ENCODE results near the gene BRD8. TPM values are rescaled to one million over a fixed set of nuclear protein-coding genes. Genes with fewer than 3 reads are reported as not detected.
A peak's percentile ranks its signal among the peaks of the same experiment; 100 is the strongest.

BRD8 gene
- total and polyA plus RNA-seq, 8 donors: 42.0 to 212 (median 158) TPM

- no peak overlapping the region for H3K4me3 ChIP-seq
- intact Hi-C loops (cut with DNase I): no loop called here
Measured at GRCh38 chr5:138111937-138112336, 66.5 kb downstream of the BRD8 start.

DNA sequence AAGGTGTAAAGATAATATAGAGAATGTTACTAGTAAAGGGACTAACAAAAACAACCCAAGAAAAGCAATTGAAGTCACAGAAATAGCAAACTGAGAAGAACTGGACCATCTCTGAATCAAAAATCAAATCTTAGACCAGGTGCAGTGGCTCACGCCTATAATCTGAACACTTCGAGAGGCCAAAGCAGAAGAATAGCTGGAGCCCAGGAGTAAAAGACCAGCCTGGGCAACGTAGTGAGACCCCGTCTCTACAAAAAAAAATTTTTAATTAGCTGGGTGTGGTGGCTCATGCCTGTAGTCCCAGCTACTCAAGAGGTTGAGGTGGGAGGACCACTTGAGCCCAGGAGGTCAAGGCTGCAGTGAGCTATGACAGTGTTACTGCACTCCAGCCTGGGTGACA lies 67.2 kb downstream of the BRD8 start:
- Histone ChIP-seq H3K36me3 (no peaks in the 10 kb centered on the region), H3K4me1 (no peaks in the 10 kb centered on the region), H3K9me3 (no peaks in the 10 kb centered on the region), H3K27ac (no peak overlapping the region), H3K27me3 (peaks cover 0 to 5% of the 10 kb centered on the region in 2 donors), H3K4me3 (no peak overlapping the region)
- DNase-seq: no peak
- TF ChIP-seq CTCF (IDR thresholded peaks at IDR 0.05): no peak
- no peak for ATAC-seq
- intact Hi-C loops (cut with DNase I): no loop called here

More at GRCh38 chr5:138111937-138112336, 66.5 kb downstream of the BRD8 start:
- no peaks in the 10 kb centered on the region for H3K36me3 ChIP-seq
- ATAC-seq: no peak
- H3K27me3 ChIP-seq: peaks cover 0 to 5% of the 10 kb centered on the region in 2 donors
- H3K4me1 ChIP-seq: no peaks in the 10 kb centered on the region
- TF ChIP-seq CTCF (IDR thresholded peaks at IDR 0.05): no peak
- no peak for DNase-seq
- H3K9me3 ChIP-seq: no peaks in the 10 kb centered on the region
- H3K27ac ChIP-seq: no peak overlapping the region

DNA sequence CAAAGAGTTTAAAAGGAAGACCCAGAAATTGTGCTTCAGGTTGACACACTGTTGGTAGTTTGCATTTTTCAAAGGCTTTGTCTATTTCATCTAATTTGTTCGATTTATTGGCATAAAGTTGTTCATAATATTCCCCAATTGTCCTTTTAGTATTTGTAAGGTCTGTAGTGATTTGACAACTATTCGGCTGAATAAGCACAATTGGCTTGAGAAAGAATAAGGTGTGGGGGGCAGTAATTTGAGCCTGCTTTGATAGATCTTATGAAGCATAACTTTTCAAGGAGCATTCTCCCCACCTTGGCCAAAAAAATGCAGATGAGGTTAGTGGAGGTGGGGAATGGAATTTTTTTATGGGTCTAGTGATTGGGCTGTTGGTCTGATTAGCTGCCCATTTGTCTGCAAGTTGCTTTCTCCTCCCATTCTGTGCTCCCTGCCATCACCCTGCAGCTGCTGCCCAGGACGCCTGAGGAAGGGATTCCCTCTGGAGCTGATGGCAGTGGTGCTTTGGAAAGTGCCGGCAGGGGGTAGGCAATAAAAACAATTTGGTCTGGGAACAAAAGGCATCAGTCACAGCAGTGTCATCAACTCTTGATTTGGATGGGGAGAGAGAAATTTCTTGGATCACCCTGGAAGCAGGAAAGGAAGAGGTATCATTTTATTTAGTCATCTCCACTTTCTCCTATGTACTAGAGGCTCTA lies 68.0 kb downstream of the BRD8 start:
- H3K4me3 ChIP-seq: no peak overlapping the region
- DNase-seq (no peak), ATAC-seq (no peak)
- TF ChIP-seq CTCF (IDR thresholded peaks at IDR 0.05): no peak
- H3K9me3 ChIP-seq: no peaks in the 10 kb centered on the region
- H3K4me1 ChIP-seq: no peaks in the 10 kb centered on the region
- intact Hi-C loops (cut with DNase I): no loop called here
- H3K36me3 ChIP-seq: no peaks in the 10 kb centered on the region
- H3K27me3 ChIP-seq: peaks cover 0 to 5% of the 10 kb centered on the region in 2 donors
- H3K27ac ChIP-seq: no peak overlapping the region

GRCh38 chr5:138109463-138110265 lies 68.8 kb downstream of the BRD8 start:
- H3K27ac ChIP-seq: no peak overlapping the region
- no peak for TF ChIP-seq CTCF (IDR thresholded peaks at IDR 0.05)
- intact Hi-C loops (cut with DNase I): no loop called here
- DNase-seq (no peak), ATAC-seq (no peak)
- H3K9me3 ChIP-seq: no peaks in the 10 kb centered on the region
- no peak overlapping the region for H3K4me3 ChIP-seq
- no peaks in the 10 kb centered on the region for H3K36me3 ChIP-seq
- peaks cover 0 to 5% of the 10 kb centered on the region in 2 donors for H3K27me3 ChIP-seq
- H3K4me1 ChIP-seq: no peaks in the 10 kb centered on the region

- Histone ChIP-seq H3K27ac (no peak overlapping the region), H3K4me3 (no peak overlapping the region), H3K36me3 (no peaks in the 10 kb centered on the region), H3K9me3 (no peaks in the 10 kb centered on the region), H3K27me3 (peaks cover 0 to 5% of the 10 kb centered on the region in 2 donors), H3K4me1 (no peaks in the 10 kb centered on the region)
- intact Hi-C loops (cut with DNase I): no loop called here
- ATAC-seq (no peak), DNase-seq (peak in 1 of 4 donors; percentile 2)
- no peak for TF ChIP-seq CTCF (IDR thresholded peaks at IDR 0.05)
Measured at GRCh38 chr5:138107213-138107612, 71.2 kb downstream of the BRD8 start.

All from left lung (tissue), 10 donors.